Activated CD8-positive, alpha-beta memory T cell treated with anti-CD3 and anti-CD28 coated beads for 4 hours (primary cell): ENCODE data around the gene CCDC110.

Experiments used
- DNase-seq, 2 donors: peaks; one replicate each; pipeline ENCODE4 v3.0.0-alpha.2; 2020; ENCODE audit warnings: low read depth in 2 of 2

The CCDC110 gene

GRCh38 chr4:185421366-185422124 lies 50.0 kb downstream of the CCDC110 start:
- DNase-seq: no peak

- DNase-seq: no peak
Measured at GRCh38 chr4:185416955-185417354, 54.6 kb downstream of the CCDC110 start.

GRCh38 chr4:185412412-185412811 lies 59.1 kb downstream of the CCDC110 start:
- DNase-seq: no peak

DNA sequence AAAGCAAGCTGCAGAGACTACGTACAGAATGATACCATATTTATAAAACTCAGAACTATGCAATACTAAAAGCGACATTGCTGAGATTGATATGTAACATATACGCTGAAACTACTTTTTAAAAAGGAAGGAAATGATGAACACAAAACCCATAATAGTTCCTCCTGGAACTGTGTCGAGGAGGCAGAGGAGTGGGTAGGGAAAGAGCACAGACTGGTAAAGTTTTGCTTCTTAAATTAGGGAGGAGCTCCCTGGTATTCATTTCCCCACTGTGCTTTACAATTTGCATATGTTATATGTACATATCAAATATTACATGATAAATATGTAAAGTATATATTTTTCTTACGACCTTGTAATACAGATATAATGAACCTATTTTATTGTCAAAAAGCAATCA lies 59.7 kb downstream of the CCDC110 start:
- DNase-seq: no peak

- DNase-seq: no peak
Measured at GRCh38 chr4:185408432-185408831, 63.1 kb downstream of the CCDC110 start.

DNA sequence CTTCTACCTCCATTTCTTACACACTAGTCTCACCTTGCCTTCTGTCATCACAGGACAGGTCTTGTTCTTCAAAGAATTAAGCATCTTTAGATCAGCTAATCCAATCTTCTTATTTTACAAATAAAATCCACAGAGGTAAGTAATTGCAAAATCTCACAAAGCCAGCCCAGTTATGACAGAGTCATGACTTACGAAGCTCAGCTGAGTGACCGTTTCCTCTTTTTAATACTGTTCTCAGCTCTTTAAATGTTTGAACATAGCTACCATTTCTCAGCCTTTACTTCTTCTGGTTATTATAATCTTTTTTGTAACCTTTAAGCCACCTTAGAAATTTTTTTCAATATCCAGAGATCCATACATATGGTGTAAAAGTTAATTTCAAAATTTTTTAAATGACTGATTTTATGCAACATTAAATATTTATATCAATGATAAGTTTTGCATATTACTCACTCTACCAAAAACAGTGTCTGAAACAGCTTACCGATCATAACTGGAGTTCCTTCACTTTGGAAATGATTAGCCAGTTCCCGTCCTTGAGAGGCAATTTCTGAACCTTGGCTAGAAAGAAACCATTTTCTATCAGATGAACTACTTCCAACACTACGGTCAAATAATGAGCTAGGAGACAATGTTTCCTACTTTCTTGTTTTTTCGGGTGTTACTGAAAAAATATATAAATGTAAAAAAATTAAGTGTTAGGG lies 66.1 kb downstream of the CCDC110 start:
- DNase-seq: no peak

GRCh38 chr4:185404031-185404430 lies 67.5 kb downstream of the CCDC110 start:
- DNase-seq: no peak

DNA sequence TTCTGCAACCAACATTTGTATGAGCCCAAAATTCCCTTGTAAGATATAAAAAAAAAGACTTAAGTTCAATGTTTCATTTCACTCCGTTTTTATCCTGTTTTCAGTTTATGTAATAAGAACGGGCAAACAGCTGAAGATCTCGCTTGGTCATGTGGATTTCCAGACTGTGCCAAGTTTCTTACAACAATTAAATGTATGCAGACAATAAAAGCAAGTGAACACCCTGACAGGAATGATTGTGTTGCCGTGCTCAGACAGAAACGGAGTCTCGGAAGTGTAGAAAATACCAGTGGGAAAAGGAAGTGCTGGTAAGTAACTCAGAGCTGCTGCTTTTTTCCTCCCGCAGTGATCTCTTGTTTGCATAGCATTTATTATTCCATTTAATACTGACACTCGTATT lies 72.1 kb downstream of the CCDC110 start:
- DNase-seq: no peak

DNA sequence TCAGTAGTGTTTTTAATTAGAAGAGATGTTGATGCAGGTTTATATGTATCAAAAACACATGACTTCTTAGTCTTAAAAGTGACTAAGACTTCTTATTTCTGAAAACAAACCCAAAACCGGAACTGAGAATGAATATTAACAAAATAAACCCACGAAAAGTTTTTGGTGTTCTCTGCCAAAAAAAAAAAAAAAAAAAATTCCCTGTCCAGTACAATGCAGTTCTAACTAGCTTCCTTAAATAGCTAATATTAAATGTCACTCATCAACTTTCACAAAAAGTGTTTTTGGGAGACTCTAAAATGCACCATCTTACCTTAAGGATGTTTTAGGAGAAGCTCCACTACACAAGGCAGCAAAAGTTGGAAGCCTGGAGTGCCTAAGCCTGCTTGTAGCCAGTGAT lies 72.9 kb downstream of the CCDC110 start:
- DNase-seq: no peak

- no peak for DNase-seq
Measured at GRCh38 chr4:185396724-185397385, 74.7 kb downstream of the CCDC110 start, which contains the start of gene ANKRD37. Gene ANKRD37 (plus strand): TSS chr4:185396841. CDS start chr4:185396924, 83 bp downstream.

DNA sequence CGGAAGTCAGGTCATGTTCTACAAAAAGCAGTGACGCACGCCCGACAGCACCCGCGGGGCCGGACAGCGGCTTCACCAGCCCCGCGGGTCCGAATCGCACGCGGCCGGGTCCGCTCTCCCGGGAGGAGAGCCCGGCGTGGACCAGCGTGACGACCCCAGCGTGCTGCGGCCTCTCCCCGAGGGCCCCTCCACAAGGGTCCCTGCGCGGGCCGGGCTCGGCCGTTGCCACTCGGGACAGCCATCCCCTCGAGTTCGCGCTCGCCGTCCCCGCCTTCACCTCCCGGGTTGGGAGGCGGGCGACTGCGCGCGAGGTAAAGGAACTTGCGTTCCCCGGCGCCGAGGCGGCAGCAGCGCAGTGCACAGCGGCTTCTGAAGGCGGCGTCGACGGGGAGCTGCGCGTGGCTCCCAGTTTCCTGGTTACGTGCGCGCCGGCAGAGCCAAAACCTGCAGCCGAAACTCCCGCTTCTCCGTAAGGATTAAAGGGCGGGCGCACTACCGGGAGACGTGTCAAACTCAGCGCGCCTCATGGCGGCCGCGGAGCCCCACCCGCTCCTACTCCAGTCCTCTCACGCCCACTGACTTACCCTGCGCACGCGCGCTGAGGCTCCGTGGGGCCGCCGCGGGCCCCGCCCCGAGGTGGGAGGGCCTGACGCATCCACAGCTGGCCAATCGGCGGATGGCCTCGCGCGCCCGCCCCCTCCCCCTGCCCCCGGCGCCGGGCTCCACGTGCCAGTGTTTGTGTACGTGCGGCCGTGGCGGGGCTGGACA lies 75.4 kb downstream of the CCDC110 start:
- DNase-seq: peak; percentile 91 to 96

DNA sequence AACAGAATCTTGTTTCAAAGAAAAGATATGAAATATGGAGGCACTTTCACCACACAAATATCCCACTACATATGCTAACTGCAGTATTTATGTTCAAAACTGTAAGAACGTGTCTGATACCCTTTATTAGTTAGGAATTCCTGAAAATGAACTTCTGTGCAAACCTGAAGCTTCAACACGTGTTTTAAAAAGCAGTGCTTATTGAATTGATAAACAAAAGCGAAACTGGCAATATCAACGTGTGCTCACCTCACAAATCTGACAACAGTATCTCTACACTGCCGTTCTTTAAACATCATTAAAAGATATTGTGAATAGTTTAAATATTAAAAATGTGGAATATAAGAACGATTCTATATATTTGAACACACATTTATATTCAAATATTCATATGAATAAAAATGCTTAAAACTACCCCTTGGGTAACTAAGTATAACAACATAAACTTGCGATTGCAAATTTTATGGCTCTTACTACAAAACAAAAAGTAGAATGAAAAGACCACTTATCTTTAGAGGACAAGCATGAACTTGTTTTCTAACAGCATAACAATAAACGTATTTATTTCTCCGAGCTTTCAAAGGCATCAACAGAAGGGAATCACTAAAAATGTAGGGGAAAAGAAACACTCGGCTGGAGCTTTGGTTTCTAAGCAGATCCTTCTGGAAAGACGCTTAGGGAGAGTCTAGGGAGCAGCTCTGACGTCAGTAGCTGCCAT lies 76.1 kb downstream of the CCDC110 start, which contains the start of gene LRP2BP:
Gene LRP2BP (minus strand): TSS at position 687 of the 718 bp plus-strand sequence. CDS start 17,738 bp downstream, outside the sequence.
- no peak for DNase-seq
